HepG2 (cell line): Measurements from ENCODE around the gene MYH9. TPM values are rescaled to one million over a fixed set of nuclear protein-coding genes. Genes with fewer than 3 reads are reported as not detected.

Experiments
- ATAC-seq: fragments of 200-7000 bp; cut with Tn5 transposase; 3 replicates; pipeline ENCODE4 v1.9.1; 2020; ENCODE audit warnings: mild to moderate bottlenecking, moderate library complexity
- BruUV-seq: library from RNA; stranded (reverse); fragments of 400-500 nt; replicated peaks from 2 replicates; lab custom pipeline; 2021; lab: Mats Ljungman, UMichigan
- CTCF ChIA-PET: fragments of 300-600 bp; formaldehyde crosslinking; extraction: SDS; loops from one replicate; lab custom pipeline; 2021; ENCODE audit warnings: low total read pairs, inconsistent platforms, low intra/inter-chr PET ratio; lab: Yijun Ruan, JAX
- POLR2A ChIA-PET: fragments of 350-600 bp; sonication (Branson Sonifier 250); formaldehyde crosslinking; loops from one replicate; lab custom pipeline; 2020; ENCODE audit warnings: antibody characterized with exemption, inconsistent platforms; lab: Yijun Ruan, JAX
- DNase-seq: peaks from one replicate; pipeline ENCODE4 v3.0.0-alpha.2; 2015; ENCODE audit warnings: low spot score
- FAIRE-seq: peaks from 3 replicates; lab custom pipeline; 2011; peaks lifted over from hg19 to GRCh38; lab: Jason Lieb, UNC
- H2AFZ ChIP-seq: one replicate; pipeline ENCODE4 v1.6.1; 2011; ENCODE audit warnings: low read length, inconsistent platforms
- H3K27ac ChIP-seq: fragments of 300-600 bp; 3 replicates; pipeline ENCODE4 v1.8.0; 2011; ENCODE audit warnings: mixed run types, mild to moderate bottlenecking, mixed read lengths, low read length, inconsistent platforms; ENCODE audit not compliant: insufficient read depth; ENCODE audit errors: extremely low read length
- H3K27me3 ChIP-seq, 2 experiments: fragments of 200-600 bp in 1 of 2; 2 replicates in 1 of 2; 3 replicates in 1 of 2; pipeline versions ENCODE4 v1.6.0 to v1.8.0; 2011; ENCODE audit warnings: low read length in 2 of 2, mild to moderate bottlenecking in 2 of 2, moderate library complexity in 2 of 2, inconsistent platforms in 1 of 2; ENCODE audit not compliant: insufficient read depth in 2 of 2, control insufficient read depth in 1 of 2
- H3K36me3 ChIP-seq, 2 experiments: fragments of 200-600 bp in 1 of 2; replicated peaks in 1 of 2; 2 replicates in 1 of 2; 3 replicates in 1 of 2; pipeline versions ENCODE4 v1.5.1 to v1.8.0; 2011; ENCODE audit warnings: low read length in 2 of 2, inconsistent platforms in 1 of 2; ENCODE audit not compliant: insufficient read depth in 2 of 2, control insufficient read depth in 1 of 2
- H3K4me1 ChIP-seq: 2 replicates; pipeline ENCODE4 v1.5.1; 2012; ENCODE audit warnings: low read length, inconsistent platforms; ENCODE audit not compliant: insufficient read depth
- H3K4me2 ChIP-seq: 2 replicates; pipeline ENCODE4 v1.6.0; 2011; ENCODE audit warnings: low read depth, low read length, inconsistent platforms
- H3K4me3 ChIP-seq, 3 experiments: fragments of 200-600 bp in 1 of 3; sonication (generic), shearing (Covaris generic) in 1 of 3; replicated peaks in 1 of 3; 2 replicates each; pipeline ENCODE4 v1.5.1; 2011 to 2016; ENCODE audit warnings: low read length in 3 of 3, inconsistent platforms in 2 of 3, low read depth in 2 of 3, mild to moderate bottlenecking in 2 of 3, control low read depth in 1 of 3, mixed read lengths in 1 of 3; ENCODE audit not compliant: insufficient read depth in 1 of 3
- H3K79me2 ChIP-seq: one replicate; pipeline ENCODE4 v1.6.1; 2011; ENCODE audit warnings: low read length, inconsistent platforms; ENCODE audit not compliant: insufficient read depth
- H3K9ac ChIP-seq: 2 replicates; pipeline ENCODE4 v1.6.0; 2011; ENCODE audit warnings: mild to moderate bottlenecking, low read depth, low read length, inconsistent platforms; ENCODE audit not compliant: insufficient read depth
- H3K9me3 ChIP-seq: 2 replicates; pipeline ENCODE4 v1.5.1; 2012; ENCODE audit warnings: mild to moderate bottlenecking, low read length
- H4K20me1 ChIP-seq: 2 replicates; pipeline ENCODE4 v1.6.0; 2011; ENCODE audit warnings: inconsistent platforms, mild to moderate bottlenecking, low read length, moderate library complexity; ENCODE audit not compliant: insufficient read depth
- CREM ChIP-seq, 2 experiments: sonication (generic) in 1 of 2; formaldehyde crosslinking in 1 of 2; IDR thresholded peaks; 2 replicates each; pipeline versions ENCODE4 v1.4.0 to v1.6.1; 2016 to 2020; ENCODE audit warnings: antibody characterized with exemption in 1 of 2, mild to moderate bottlenecking in 1 of 2, missing genetic modification reagents in 1 of 2
- ERF ChIP-seq: IDR thresholded peaks from 2 replicates; pipeline ENCODE4 v1.6.1; 2018; ENCODE audit warnings: missing biosample characterization, missing genetic modification reagents
- IKZF4 ChIP-seq: sonication (generic); formaldehyde crosslinking; IDR thresholded peaks from 2 replicates; pipeline ENCODE4 v1.5.1; 2020; ENCODE audit warnings: borderline replicate concordance, mild to moderate bottlenecking, low read depth, missing genetic modification reagents; ENCODE audit errors: not compliant biosample characterization
- JARID2 ChIP-seq: sonication (generic); formaldehyde crosslinking; IDR thresholded peaks from 2 replicates; pipeline ENCODE4 v1.8.1; 2023; ENCODE audit warnings: missing genetic modification reagents, inconsistent platforms; ENCODE audit not compliant: insufficient replicate concordance
- MEF2D ChIP-seq: sonication (generic); formaldehyde crosslinking; IDR thresholded peaks from 2 replicates; pipeline ENCODE4 v1.5.1; 2020; ENCODE audit warnings: mild to moderate bottlenecking, missing genetic modification reagents
- MTA3 ChIP-seq: sonication (generic); formaldehyde crosslinking; IDR thresholded peaks from 2 replicates; pipeline ENCODE4 v1.4.0; 2020; ENCODE audit warnings: missing genetic modification reagents
- MTF2 ChIP-seq: sonication (generic); formaldehyde crosslinking; IDR thresholded peaks from 2 replicates; pipeline ENCODE4 v1.5.0; 2020; ENCODE audit warnings: missing genetic modification reagents, borderline replicate concordance
- PAF1 ChIP-seq: IDR thresholded peaks from 2 replicates; pipeline ENCODE4 v1.6.1; 2016; ENCODE audit warnings: missing genetic modification reagents, missing compliant biosample characterization
- RXRA ChIP-seq: sonication (generic); formaldehyde crosslinking; IDR thresholded peaks from 2 replicates; pipeline ENCODE4 v1.5.1; 2020; ENCODE audit warnings: missing genetic modification reagents
- SOX13 ChIP-seq, 3 experiments: fragments of 450-650 bp in 1 of 3; sonication (generic) in 1 of 3; formaldehyde crosslinking in 1 of 3; IDR thresholded peaks in 2 of 3; conservative IDR thresholded peaks in 1 of 3; 2 replicates each; pipeline versions ENCODE4 v1.5.0 to v1.6.1; 2016 to 2020; ENCODE audit warnings: antibody characterized with exemption in 1 of 3, mild to moderate bottlenecking in 1 of 3, missing compliant biosample characterization in 1 of 3, missing genetic modification reagents in 1 of 3, moderate library complexity in 1 of 3
- ZNF264 ChIP-seq: sonication (generic); formaldehyde crosslinking; IDR thresholded peaks from 2 replicates; pipeline ENCODE4 v1.4.0; 2020; ENCODE audit warnings: missing genetic modification reagents
- ZSCAN12 ChIP-seq: sonication (generic); formaldehyde crosslinking; IDR thresholded peaks from 2 replicates; pipeline ENCODE4 v1.9.0; 2021; ENCODE audit warnings: mild to moderate bottlenecking, missing genetic modification reagents
- ZSCAN20 ChIP-seq: sonication (generic); formaldehyde crosslinking; IDR thresholded peaks from 2 replicates; pipeline ENCODE4 v1.4.0; 2020; ENCODE audit warnings: missing genetic modification reagents, mild to moderate bottlenecking, borderline replicate concordance
- WGBS: methylation state at CpG from one replicate; pipeline ENCODE4 v1.1.6; 2017; ENCODE audit warnings: low lambda C conversion rate; 5-methylcytosine and 5-hydroxymethylcytosine counted together
- in situ Hi-C: cut with HindIII; loops from 2 replicates; pipeline ENCODE4 v1.10.0; 2017; ENCODE audit warnings: low pct_unique_long_range_greater_than_20kb; ENCODE audit not compliant: extremely low pct_ligation_motif_present
- intact Hi-C: fragments of 100-400 bp; cut with micrococcal nuclease; formaldehyde crosslinking; loops from one replicate; pipeline ENCODE4 v1.10.0; 2022; ENCODE audit not compliant: unreplicated experiment
- polyA plus RNA-seq, 8 experiments: library from polyadenylated mRNA; depleted of rRNA in 3 of 8; stranded (reverse) in 7 of 8; unstranded in 1 of 8; fragments of >200 nt; fragmentation: Illumina TruSeq in 4 of 8; extraction: Trizol in 4 of 8; gene quantifications; 2 replicates each; pipeline versions ENCODE4 v1.2.1 to v1.2.3, GENCODE V29; 2011 to 2016; ENCODE audit warnings: low read depth in 4 of 8, missing spikeins in 1 of 8, mixed read lengths in 1 of 8; ENCODE audit not compliant: insufficient read depth in 1 of 8
- total RNA-seq, 5 experiments: library from RNA; depleted of rRNA; stranded (reverse); fragments of >200 nt; fragmentation: Illumina TruSeq; extraction: Trizol; gene quantifications; 2 replicates each; pipeline ENCODE4 v1.2.3, GENCODE V29; 2016; ENCODE audit warnings: low read depth in 1 of 5
- TF ChIP-seq, protein P1 (sequence below): IDR thresholded peaks from 2 replicates; pipeline ENCODE4 v1.6.1; 2016; ENCODE audit warnings: mild to moderate bottlenecking
- TF ChIP-seq, protein P2 (sequence below): sonication (generic); formaldehyde crosslinking; IDR thresholded peaks from 2 replicates; pipeline ENCODE4 v1.4.0; 2020; ENCODE audit warnings: missing genetic modification reagents

Gene MYH9
- total and polyA plus RNA-seq, 2 of the 13 experiments (the other 11 are each of a cell fraction or from before 2014, with no cell fraction given): 50.7 to 98.5 TPM

DNA sequence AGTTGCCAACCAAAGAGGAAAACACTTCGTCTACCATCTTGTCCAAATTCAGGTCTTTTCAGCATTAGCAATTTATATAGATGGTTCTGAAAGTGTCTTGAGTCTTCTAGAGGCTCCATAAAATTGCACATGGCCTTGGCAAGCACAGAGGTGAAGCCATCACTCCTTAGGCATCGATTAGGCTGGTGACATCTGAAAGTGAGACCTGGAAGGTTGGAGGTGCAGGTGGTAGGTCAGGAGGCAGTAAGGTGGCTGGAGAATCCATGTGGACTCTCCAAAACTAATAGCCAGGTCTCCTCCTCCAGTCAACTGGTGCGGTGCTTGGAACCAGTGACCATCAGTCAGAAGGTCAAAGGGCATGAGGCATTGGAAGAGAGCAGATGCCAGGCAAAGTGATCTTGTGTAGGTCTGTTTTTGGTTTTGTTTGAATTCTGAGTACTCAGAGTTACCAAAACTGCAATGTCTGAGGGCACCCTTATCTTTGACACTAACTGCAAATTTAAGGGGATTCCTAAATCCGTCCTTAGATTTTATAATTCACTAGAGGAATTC lies 141.9 kb downstream of the MYH9 start (continued):
- no peak for TF ChIP-seq MTF2 (CRISPR knock-in tag)
- TF ChIP-seq MTA3: no peak
- no peak for TF ChIP-seq SOX13 (IDR thresholded peaks at IDR 0.05)
- TF ChIP-seq SOX13 (CRISPR knock-in tag; conservative IDR thresholded peaks at IDR 0.05 in 1 of 2, IDR thresholded peaks at IDR 0.05 in 1 of 2): no peak
- TF ChIP-seq ERF: no peak
- no peak for TF ChIP-seq ZSCAN20 (CRISPR knock-in tag)
- TF ChIP-seq CREM (IDR thresholded peaks at IDR 0.05): no peak
- TF ChIP-seq CREM (CRISPR knock-in tag; IDR thresholded peaks at IDR 0.05): no peak
- TF ChIP-seq JARID2 (CRISPR knock-in tag): no peak
- TF ChIP-seq, protein P1, sequence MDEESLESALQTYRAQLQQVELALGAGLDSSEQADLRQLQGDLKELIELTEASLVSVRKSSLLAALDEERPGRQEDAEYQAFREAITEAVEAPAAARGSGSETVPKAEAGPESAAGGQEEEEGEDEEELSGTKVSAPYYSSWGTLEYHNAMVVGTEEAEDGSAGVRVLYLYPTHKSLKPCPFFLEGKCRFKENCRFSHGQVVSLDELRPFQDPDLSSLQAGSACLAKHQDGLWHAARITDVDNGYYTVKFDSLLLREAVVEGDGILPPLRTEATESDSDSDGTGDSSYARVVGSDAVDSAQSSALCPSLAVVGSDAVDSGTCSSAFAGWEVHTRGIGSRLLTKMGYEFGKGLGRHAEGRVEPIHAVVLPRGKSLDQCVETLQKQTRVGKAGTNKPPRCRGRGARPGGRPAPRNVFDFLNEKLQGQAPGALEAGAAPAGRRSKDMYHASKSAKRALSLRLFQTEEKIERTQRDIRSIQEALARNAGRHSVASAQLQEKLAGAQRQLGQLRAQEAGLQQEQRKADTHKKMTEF (CRISPR knock-in tag): no peak
- TF ChIP-seq MEF2D: no peak

DNA sequence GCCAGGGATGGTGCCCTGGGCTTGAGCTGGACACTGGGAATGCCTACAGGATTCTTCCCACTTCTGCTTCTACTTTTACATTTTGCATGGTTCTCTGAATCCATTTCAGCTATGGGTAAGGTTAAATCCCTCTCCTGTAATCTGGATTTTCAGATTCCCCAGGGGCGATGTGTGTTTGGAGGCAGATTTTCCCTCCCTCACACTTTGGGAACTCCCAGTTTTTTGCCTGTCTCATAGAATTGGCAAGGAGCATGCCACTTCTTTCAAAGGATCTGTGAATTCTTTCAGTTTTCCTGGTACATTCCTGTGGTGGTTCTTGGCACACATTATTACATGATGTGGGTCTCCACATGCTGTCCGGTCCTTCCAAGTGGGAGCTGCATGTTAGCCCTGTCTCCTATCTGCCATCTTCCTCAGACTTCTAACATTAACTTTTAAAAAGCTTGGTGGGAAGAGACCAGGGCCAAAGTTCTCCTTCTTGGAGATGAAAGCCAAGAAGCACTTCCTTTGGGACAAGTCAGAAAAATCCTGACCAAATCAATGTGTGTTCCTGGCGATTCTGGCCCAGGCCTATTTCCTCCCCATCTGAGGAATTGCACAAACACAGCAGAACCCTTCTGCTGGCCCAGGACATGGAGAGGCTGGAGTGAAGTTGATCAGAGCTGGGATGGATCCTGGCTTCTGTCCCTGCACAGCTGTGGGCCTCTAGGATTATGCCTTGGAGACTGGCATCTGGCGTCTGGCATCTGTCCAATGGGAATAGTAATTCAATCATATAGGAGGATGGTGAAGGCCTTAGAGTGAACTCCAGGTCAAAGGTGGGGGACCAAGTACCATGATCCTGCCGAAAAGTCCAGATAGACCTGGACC lies 143.0 kb downstream of the MYH9 start:
- ChIA-PET CTCF (no interaction called here), POLR2A (no interaction called here)
- Histone ChIP-seq H3K4me3 (no peak overlapping the region), H3K27me3 (no peaks in the 10 kb centered on the region), H3K4me2 (no peak overlapping the region), H3K79me2 (no peaks in the 10 kb centered on the region), H3K36me3 (no peaks in the 10 kb centered on the region), H3K9me3 (no peaks in the 10 kb centered on the region), H3K27ac (no peak overlapping the region), H2AFZ (no peak overlapping the region), H4K20me1 (no peaks in the 10 kb centered on the region), H3K4me1 (peaks cover 48% of the 10 kb centered on the region), H3K9ac (no peak overlapping the region)
- in situ Hi-C loops: no loop called here
- 99% methylated on average over 5 of the region's 5 CpGs for WGBS
- DNase-seq (no peak), ATAC-seq (no peak), FAIRE-seq (no peak)
- intact Hi-C loops: no loop called here
- no TSS peak for BruUV-seq
- no peak for TF ChIP-seq ZNF264 (CRISPR knock-in tag)
- TF ChIP-seq PAF1 (CRISPR knock-in tag): no peak
- no peak for TF ChIP-seq ZSCAN12 (CRISPR knock-in tag)
- no peak for TF ChIP-seq IKZF4 (CRISPR knock-in tag)
- TF ChIP-seq, protein P2, sequence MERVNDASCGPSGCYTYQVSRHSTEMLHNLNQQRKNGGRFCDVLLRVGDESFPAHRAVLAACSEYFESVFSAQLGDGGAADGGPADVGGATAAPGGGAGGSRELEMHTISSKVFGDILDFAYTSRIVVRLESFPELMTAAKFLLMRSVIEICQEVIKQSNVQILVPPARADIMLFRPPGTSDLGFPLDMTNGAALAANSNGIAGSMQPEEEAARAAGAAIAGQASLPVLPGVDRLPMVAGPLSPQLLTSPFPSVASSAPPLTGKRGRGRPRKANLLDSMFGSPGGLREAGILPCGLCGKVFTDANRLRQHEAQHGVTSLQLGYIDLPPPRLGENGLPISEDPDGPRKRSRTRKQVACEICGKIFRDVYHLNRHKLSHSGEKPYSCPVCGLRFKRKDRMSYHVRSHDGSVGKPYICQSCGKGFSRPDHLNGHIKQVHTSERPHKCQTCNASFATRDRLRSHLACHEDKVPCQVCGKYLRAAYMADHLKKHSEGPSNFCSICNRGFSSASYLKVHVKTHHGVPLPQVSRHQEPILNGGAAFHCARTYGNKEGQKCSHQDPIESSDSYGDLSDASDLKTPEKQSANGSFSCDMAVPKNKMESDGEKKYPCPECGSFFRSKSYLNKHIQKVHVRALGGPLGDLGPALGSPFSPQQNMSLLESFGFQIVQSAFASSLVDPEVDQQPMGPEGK (CRISPR knock-in tag): no peak
- no peak for TF ChIP-seq RXRA (CRISPR knock-in tag)
